Measurements from ENCODE around the gene SH2B3.

SH2B3 gene

GRCh38 chr12:111447571-111448265 lies 42.0 kb downstream of the SH2B3 start:
- DNase-seq (ENCODE audit: low read depth), result no peak
- TF ChIP-seq, protein P1, sequence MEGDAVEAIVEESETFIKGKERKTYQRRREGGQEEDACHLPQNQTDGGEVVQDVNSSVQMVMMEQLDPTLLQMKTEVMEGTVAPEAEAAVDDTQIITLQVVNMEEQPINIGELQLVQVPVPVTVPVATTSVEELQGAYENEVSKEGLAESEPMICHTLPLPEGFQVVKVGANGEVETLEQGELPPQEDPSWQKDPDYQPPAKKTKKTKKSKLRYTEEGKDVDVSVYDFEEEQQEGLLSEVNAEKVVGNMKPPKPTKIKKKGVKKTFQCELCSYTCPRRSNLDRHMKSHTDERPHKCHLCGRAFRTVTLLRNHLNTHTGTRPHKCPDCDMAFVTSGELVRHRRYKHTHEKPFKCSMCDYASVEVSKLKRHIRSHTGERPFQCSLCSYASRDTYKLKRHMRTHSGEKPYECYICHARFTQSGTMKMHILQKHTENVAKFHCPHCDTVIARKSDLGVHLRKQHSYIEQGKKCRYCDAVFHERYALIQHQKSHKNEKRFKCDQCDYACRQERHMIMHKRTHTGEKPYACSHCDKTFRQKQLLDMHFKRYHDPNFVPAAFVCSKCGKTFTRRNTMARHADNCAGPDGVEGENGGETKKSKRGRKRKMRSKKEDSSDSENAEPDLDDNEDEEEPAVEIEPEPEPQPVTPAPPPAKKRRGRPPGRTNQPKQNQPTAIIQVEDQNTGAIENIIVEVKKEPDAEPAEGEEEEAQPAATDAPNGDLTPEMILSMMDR (IDR thresholded peaks at IDR 0.05; ENCODE audit: control insufficient read depth, insufficient read depth, low read depth, low read length, missing control alignments), result no peak
- H3K4me3 ChIP-seq (ENCODE audit: control insufficient read depth, low read depth, low read length), result no peak overlapping the region

DNA sequence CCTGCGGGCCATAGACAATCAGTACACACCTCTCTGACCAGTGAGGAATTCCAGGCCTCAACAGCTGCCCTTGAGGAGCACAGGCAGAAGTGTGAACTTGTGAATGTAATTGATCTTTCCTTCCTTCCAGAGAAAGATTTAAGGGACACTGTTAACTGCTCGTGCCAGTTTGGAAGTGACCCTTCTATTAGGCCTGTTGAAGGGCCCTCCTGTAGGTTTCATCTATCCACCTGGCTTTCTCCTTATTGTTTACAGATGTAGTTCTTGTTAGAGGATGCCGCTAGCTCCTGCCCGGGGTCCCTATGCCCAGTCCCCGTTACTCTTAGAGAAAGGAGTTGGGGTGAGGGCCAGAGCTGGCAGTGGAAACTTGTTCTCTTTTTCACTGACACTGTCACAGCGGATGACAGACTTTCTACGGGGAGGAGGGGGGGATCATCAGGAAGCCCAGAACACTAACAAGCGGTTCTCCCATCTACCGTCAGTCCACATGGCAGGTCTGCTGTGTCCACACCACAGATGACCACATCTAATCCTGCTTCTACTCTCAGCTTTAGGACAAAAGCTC lies 42.6 kb downstream of the SH2B3 start:
- H3K4me3 ChIP-seq (ENCODE audit: control insufficient read depth, low read depth, low read length), result no peak overlapping the region
- TF ChIP-seq, protein P1 (IDR thresholded peaks at IDR 0.05; ENCODE audit: control insufficient read depth, insufficient read depth, low read depth, low read length, missing control alignments), result no peak
- DNase-seq (ENCODE audit: low read depth), result no peak

DNA sequence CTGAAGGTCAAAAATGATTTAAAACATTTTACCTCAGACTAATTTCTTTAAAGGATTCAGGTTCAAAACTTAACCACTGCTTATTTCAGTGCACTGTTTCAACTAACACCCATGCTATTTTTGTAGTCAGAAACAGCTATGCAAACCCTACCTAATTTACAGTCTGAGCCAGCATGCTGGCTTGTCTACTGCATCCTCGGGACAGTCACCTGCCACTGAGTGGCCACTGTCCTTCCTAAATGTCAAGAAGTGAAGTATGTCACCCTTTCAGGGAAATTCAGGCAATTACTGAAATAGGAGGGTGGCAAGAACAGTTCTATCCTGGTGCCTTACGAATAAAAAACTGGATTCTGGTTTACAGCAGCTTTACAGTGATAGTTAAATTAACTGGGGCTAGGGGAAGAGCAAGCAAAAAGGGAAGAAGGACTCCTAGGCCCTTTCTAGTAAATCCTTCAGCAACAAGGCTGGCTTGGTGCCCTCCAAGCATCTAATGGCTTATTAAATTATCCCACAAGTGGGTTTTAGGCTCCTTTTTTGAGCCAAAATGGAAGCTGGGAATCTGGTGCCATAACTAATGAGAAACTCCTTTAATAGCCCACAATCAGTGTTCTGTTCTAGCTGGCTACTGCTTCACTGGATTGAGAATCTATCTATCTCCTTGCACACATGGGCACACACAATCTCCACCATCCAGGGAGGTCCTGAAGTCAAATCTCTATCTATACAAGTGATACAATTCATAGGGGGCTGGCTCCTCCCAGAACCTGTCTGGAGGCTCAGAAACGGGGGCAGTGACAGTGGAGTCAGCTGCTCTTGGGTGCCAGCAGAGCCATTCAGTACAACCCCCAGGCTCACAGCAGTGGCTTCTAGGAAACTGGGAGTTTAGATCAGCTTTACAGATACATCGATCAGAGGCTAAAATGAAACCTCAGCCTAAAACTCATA lies 43.4 kb downstream of the SH2B3 start:
- TF ChIP-seq, protein P1 (IDR thresholded peaks at IDR 0.05; ENCODE audit: control insufficient read depth, insufficient read depth, low read depth, low read length, missing control alignments), result no peak
- DNase-seq (ENCODE audit: low read depth), result no peak
- H3K4me3 ChIP-seq (ENCODE audit: control insufficient read depth, low read depth, low read length), result no peak overlapping the region

GRCh38 chr12:111450676-111451075 lies 45.0 kb downstream of the SH2B3 start:
- TF ChIP-seq, protein P1 (IDR thresholded peaks at IDR 0.05; ENCODE audit: control insufficient read depth, insufficient read depth, low read depth, low read length, missing control alignments), result no peak
- no peak for DNase-seq (ENCODE audit: low read depth)
- H3K4me3 ChIP-seq (ENCODE audit: control insufficient read depth, low read depth, low read length), result no peak overlapping the region

DNA sequence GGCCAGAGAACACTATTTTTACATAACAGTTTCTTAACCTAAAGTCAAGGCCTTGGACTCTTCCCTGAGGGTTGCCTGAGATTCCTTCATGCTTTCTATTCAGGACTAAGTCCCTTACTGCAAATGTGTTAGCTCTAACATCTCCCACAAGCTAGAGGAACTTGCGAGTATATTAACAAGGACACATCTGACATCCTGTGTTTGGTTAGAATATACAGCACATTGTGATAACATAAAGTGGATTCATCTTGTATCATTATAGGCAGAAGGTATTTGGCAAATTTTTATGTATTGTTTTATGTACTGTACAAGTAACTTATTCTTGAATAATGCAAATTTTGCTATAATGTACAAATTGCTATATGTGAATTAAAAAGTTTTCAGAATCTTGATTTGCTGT lies 45.5 kb downstream of the SH2B3 start:
- H3K4me3 ChIP-seq (ENCODE audit: control insufficient read depth, low read depth, low read length), result no peak overlapping the region
- TF ChIP-seq, protein P1 (IDR thresholded peaks at IDR 0.05; ENCODE audit: control insufficient read depth, insufficient read depth, low read depth, low read length, missing control alignments), result no peak
- no peak for DNase-seq (ENCODE audit: low read depth)

- DNase-seq (ENCODE audit: low read depth), result no peak
- TF ChIP-seq, protein P1 (IDR thresholded peaks at IDR 0.05; ENCODE audit: control insufficient read depth, insufficient read depth, low read depth, low read length, missing control alignments), result peak; percentile 67
- H3K4me3 ChIP-seq (ENCODE audit: control insufficient read depth, low read depth, low read length), result no peak overlapping the region
Measured at GRCh38 chr12:111451649-111452129, 46.0 kb downstream of the SH2B3 start.

Data from AG09309 (cell line).